K562 (cell line): Measurements from ENCODE around the gene PAX8. TPM values are rescaled to one million over a fixed set of nuclear protein-coding genes. Genes with fewer than 3 reads are reported as not detected.

Experiments used
- ATAC-seq: fragments of 200-7000 bp; cut with Tn5 transposase; 3 replicates; pipeline ENCODE4 v1.9.1; 2020; ENCODE audit warnings: moderate library complexity
- BruUV-seq: library from RNA; stranded (reverse); fragments of 400-500 nt; replicated peaks from 2 replicates; lab custom pipeline; 2021; lab: Mats Ljungman, UMichigan
- CTCF ChIA-PET: fragments of 300-600 bp; formaldehyde crosslinking; extraction: SDS; loops from one replicate; lab custom pipeline; 2021; ENCODE audit warnings: low intra/inter-chr PET ratio; lab: Yijun Ruan, JAX
- POLR2A ChIA-PET: fragments of 300-600, 350-650 bp; sonication (Branson Sonifier 250); formaldehyde crosslinking; extraction: SDS; loops from one replicate; lab custom pipeline; 2021; ENCODE audit warnings: antibody characterized with exemption, inconsistent platforms; lab: Yijun Ruan, JAX
- DNase-seq, 4 experiments: peaks; one replicate each; pipeline versions ENCODE4 v3.0.0 to v3.0.0-alpha.2; 2011 to 2018; ENCODE audit warnings: low spot score in 3 of 4, mixed read lengths in 3 of 4; ENCODE audit errors: extremely low read depth in 1 of 4
- FAIRE-seq: peaks from 2 replicates; lab custom pipeline; 2011; peaks lifted over from hg19 to GRCh38; lab: Jason Lieb, UNC
- H2AFZ ChIP-seq: 2 replicates; pipeline ENCODE4 v1.6.0; 2011; ENCODE audit warnings: low read depth, low read length, control low read depth, inconsistent platforms
- H3K27ac ChIP-seq: fragments of 200-600 bp; 3 replicates; pipeline ENCODE4 v1.8.0; 2011; ENCODE audit warnings: low read depth, mild to moderate bottlenecking, control low read depth, inconsistent platforms, low read length, moderate library complexity, mixed read lengths; ENCODE audit errors: extremely low read depth
- H3K27me3 ChIP-seq, 2 experiments: fragments of 300-600 bp in 1 of 2; 2 replicates in 1 of 2; 3 replicates in 1 of 2; pipeline versions ENCODE4 v1.6.0 to v1.8.0; 2011; ENCODE audit warnings: inconsistent platforms in 2 of 2, low read length in 2 of 2, mild to moderate bottlenecking in 1 of 2, mixed read lengths in 1 of 2, moderate library complexity in 1 of 2; ENCODE audit not compliant: control insufficient read depth in 2 of 2, insufficient read depth in 2 of 2
- H3K36me3 ChIP-seq: fragments of 300-600 bp; 3 replicates; pipeline ENCODE4 v1.8.0; 2011; ENCODE audit warnings: mild to moderate bottlenecking, low read length, inconsistent platforms; ENCODE audit not compliant: control insufficient read depth, insufficient read depth
- H3K4me1 ChIP-seq, 2 experiments: fragments of 200-600 bp in 1 of 2; replicated peaks in 1 of 2; 2 replicates in 1 of 2; 3 replicates in 1 of 2; pipeline versions ENCODE4 v1.5.1 to v1.8.0; 2011; ENCODE audit warnings: inconsistent platforms in 2 of 2, low read length in 2 of 2, mild to moderate bottlenecking in 1 of 2, mixed read lengths in 1 of 2, moderate library complexity in 1 of 2; ENCODE audit not compliant: control insufficient read depth in 2 of 2, insufficient read depth in 2 of 2
- H3K4me2 ChIP-seq: 2 replicates; pipeline ENCODE4 v1.6.1; 2011; ENCODE audit warnings: low read length, control low read depth, inconsistent platforms, mixed read lengths; ENCODE audit not compliant: insufficient read depth
- H3K4me3 ChIP-seq: fragments of 200-600 bp; sonication (generic), shearing (Covaris generic); 2 replicates; pipeline ENCODE4 v1.5.1; 2016; ENCODE audit warnings: control low read depth, inconsistent platforms
- H3K79me2 ChIP-seq: fragments of 200-600 bp; 3 replicates; pipeline ENCODE4 v1.8.0; 2011; ENCODE audit warnings: low read length, inconsistent platforms; ENCODE audit not compliant: control insufficient read depth, insufficient read depth
- H3K9ac ChIP-seq, 2 experiments: 2 replicates each; pipeline versions ENCODE4 v1.6.0 to v1.6.1; 2011; ENCODE audit warnings: low read depth in 2 of 2, low read length in 2 of 2, control low read depth in 1 of 2, inconsistent platforms in 1 of 2, mild to moderate bottlenecking in 1 of 2, mixed read lengths in 1 of 2; ENCODE audit not compliant: insufficient read depth in 1 of 2
- H3K9me1 ChIP-seq: one replicate; pipeline ENCODE4 v1.6.0; 2011; ENCODE audit warnings: inconsistent platforms, mild to moderate bottlenecking, low read length, moderate library complexity; ENCODE audit not compliant: control insufficient read depth, insufficient read depth
- H3K9me3 ChIP-seq: replicated peaks from 2 replicates; pipeline ENCODE4 v1.5.1; 2011; ENCODE audit warnings: low read depth, low read length, inconsistent platforms; ENCODE audit not compliant: control insufficient read depth, insufficient read depth
- H4K20me1 ChIP-seq: replicated peaks from 2 replicates; pipeline ENCODE4 v1.6.1; 2011; ENCODE audit warnings: low read length, inconsistent platforms, mixed read lengths; ENCODE audit not compliant: control insufficient read depth, insufficient read depth
- CBX1 ChIP-seq: sonication (generic); IDR thresholded peaks from 2 replicates; pipeline ENCODE4 v1.6.1; 2016; ENCODE audit warnings: antibody characterized with exemption, low read depth, mild to moderate bottlenecking
- EWSR1 ChIP-seq: fragments of 450-650 bp; IDR thresholded peaks from 2 replicates; pipeline ENCODE4 v1.6.1; 2018; ENCODE audit warnings: borderline replicate concordance, mild to moderate bottlenecking, low read depth, moderate library complexity; ENCODE audit not compliant: partially characterized antibody
- FOXK1 ChIP-seq: sonication (generic); formaldehyde crosslinking; IDR thresholded peaks from 2 replicates; pipeline ENCODE4 v1.8.0; 2022; ENCODE audit warnings: missing genetic modification reagents, mild to moderate bottlenecking, borderline replicate concordance
- RERE ChIP-seq: sonication (generic); formaldehyde crosslinking; IDR thresholded peaks from 2 replicates; pipeline ENCODE4 v1.8.0; 2023; ENCODE audit warnings: missing genetic modification reagents, mild to moderate bottlenecking, borderline replicate concordance
- ZNF124 ChIP-seq: sonication (generic); formaldehyde crosslinking; IDR thresholded peaks from 2 replicates; pipeline ENCODE4 v1.8.1; 2022; ENCODE audit warnings: missing genetic modification reagents
- WGBS: fragments of 100-300 bp; shearing (Covaris generic); methylation state at CpG from one replicate; pipeline ENCODE4 v1.1.6; 2016; ENCODE audit warnings: low coverage, mixed read lengths; ENCODE audit not compliant: insufficient coverage; ENCODE audit errors: missing lambda C conversion rate; 5-methylcytosine and 5-hydroxymethylcytosine counted together
- in situ Hi-C: fragments of 300-500 bp; cut with MboI; formaldehyde crosslinking; loops from 4 replicates; pipeline ENCODE4 v1.15.0; 2018; ENCODE audit warnings: inconsistent platforms, mixed read lengths
- intact Hi-C: fragments of 100-400 bp; cut with micrococcal nuclease; formaldehyde crosslinking; loops from 2 replicates; pipeline ENCODE4 v1.14.2; 2022
- polyA plus RNA-seq, 8 experiments: library from polyadenylated mRNA; depleted of rRNA in 4 of 8; stranded (reverse) in 5 of 8; unstranded in 3 of 8; fragments of >200 nt; fragmentation: Nextera tagmentation in 2 of 8; fragmentation: Illumina TruSeq in 1 of 8; extraction: Ambion mirVana in 2 of 8; extraction: Trizol in 1 of 8; gene quantifications; 2 replicates each; pipeline versions ENCODE4 v1.2.1 to v1.2.3, GENCODE V29; 2011 to 2014; ENCODE audit warnings: inconsistent platforms in 1 of 8, missing spikeins in 1 of 8
- total RNA-seq, 7 experiments: library from RNA; depleted of rRNA in 6 of 7; stranded (reverse); fragments of >200 nt in 6 of 7; fragmentation: Illumina TruSeq in 2 of 7; extraction: Trizol in 2 of 7; gene quantifications; 2 replicates each; pipeline versions ENCODE4 v1.2.1 to v1.2.3, GENCODE V29; 2011 to 2021; ENCODE audit warnings: low replicate concordance in 1 of 7

The PAX8 gene
- total and polyA plus RNA-seq, 9 of the 15 experiments (the other 6 are each of a cell fraction or from before 2014, with no cell fraction given) = 0.13 to 2.1 (median 0.51) TPM

DNA sequence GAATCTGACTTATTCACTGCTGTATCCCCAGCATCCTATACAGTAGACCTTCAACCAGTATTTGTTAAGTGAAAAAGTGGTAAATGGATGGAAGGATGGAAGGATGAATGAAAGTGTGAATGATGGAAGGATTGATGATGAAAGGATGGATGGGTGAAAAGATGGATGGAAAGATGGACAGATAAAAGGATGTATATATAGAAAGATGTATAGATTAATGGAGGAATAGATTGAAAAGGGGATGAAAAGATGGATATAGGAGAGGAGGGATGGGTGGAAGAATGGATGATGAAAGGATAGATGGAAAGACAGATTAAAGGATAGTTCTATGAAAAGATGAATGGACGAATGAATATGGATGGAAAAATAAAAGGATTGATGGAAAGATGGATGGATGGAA, 54.9 kb downstream of the PAX8 start:
- CTCF ChIA-PET = no interaction called here
- ATAC-seq (no peak), DNase-seq (no peak), FAIRE-seq (no peak)
- H3K4me2 ChIP-seq = no peak overlapping the region
- no peaks in the 10 kb centered on the region for H3K36me3 ChIP-seq
- H3K9me1 ChIP-seq = no peaks in the 10 kb centered on the region
- WGBS = 6% methylated on average over 1 of the region's 1 CpG
- 0 out of 5 replicates have a peak, but pooled peaks cover 0 to 4% of the 10 kb centered on the region in 2 experiments for H3K27me3 ChIP-seq
- POLR2A ChIA-PET = no interaction called here
- in situ Hi-C loops (no loop called here), intact Hi-C loops (no loop called here)
- H3K9me3 ChIP-seq = no peaks in the 10 kb centered on the region
- peaks cover 6 to 10% of the 10 kb centered on the region in 2 experiments; a peak in 3 of 5 replicates for H3K4me1 ChIP-seq
- no peak overlapping the region for H3K27ac ChIP-seq
- H3K9ac ChIP-seq = no peak overlapping the region
- no peak overlapping the region for H2AFZ ChIP-seq
- BruUV-seq = no TSS peak
- H3K4me3 ChIP-seq = no peak overlapping the region
- no peaks in the 10 kb centered on the region for H3K79me2 ChIP-seq
- H4K20me1 ChIP-seq = no peaks in the 10 kb centered on the region
- TF ChIP-seq ZNF124 (CRISPR knock-in tag) (no peak), CBX1 (no peak), EWSR1 (no peak), RERE (CRISPR knock-in tag) (no peak), FOXK1 (CRISPR knock-in tag) (no peak)
